DMS153 treated with DMSO at 0.1 percent for 48 hours (cell line): Measurements from ENCODE around the gene C12orf57.
"Not testable (repeated sequence)": the region's sequence is repeated elsewhere in the genome, so short reads cannot be mapped to it uniquely, and the experiment has no call there.

Experiments
- DNase-seq: peaks from one replicate; lab custom pipeline; 2025; ENCODE audit not compliant: unreplicated experiment; lab: John Stamatoyannopoulos, UW

C12orf57 gene

GRCh38 chr12:6943722-6944380 is at the start of gene C12orf57, which contains the start of gene RNU7-1:
TSS of gene C12orf57 (plus strand) at chr12:6944022. CDS start at chr12:6944122, 100 bp downstream.
TSS of gene RNU7-1 (plus strand) at chr12:6943816.
- peak; percentile 89 for DNase-seq

GRCh38 chr12:6894321-6894720 is 49.5 kb upstream of the C12orf57 start:
- no peak for DNase-seq

GRCh38 chr12:6896846-6897435 is 46.9 kb upstream of the C12orf57 start:
- no peak for DNase-seq

- DNase-seq: no peak
Observed at GRCh38 chr12:6899427-6899826, 44.4 kb upstream of the C12orf57 start.

- peak; percentile 41 for DNase-seq
Observed at GRCh38 chr12:6899837-6900519, 43.8 kb upstream of the C12orf57 start.

GRCh38 chr12:6902448-6902847 is 41.4 kb upstream of the C12orf57 start:
- no peak for DNase-seq

GRCh38 chr12:6903722-6904121 is 40.1 kb upstream of the C12orf57 start:
- no peak for DNase-seq

- peak; percentile 97 for DNase-seq
Observed at GRCh38 chr12:6904280-6905276, 39.2 kb upstream of the C12orf57 start, which contains the start of gene LRRC23. TSS of gene LRRC23 (plus strand) at chr12:6904822. CDS start at chr12:6905634, 812 bp downstream.

GRCh38 chr12:6905414-6906040 is 38.3 kb upstream of the C12orf57 start:
- no peak for DNase-seq

- DNase-seq: not testable (repeated sequence)
Observed at GRCh38 chr12:6908141-6908540, 35.7 kb upstream of the C12orf57 start.

- DNase-seq: no peak
Observed at GRCh38 chr12:6909421-6910145, 34.2 kb upstream of the C12orf57 start.

GRCh38 chr12:6912164-6912935 is 31.5 kb upstream of the C12orf57 start:
- no peak for DNase-seq

- DNase-seq: peak; percentile 38
Observed at GRCh38 chr12:6914246-6914946, 29.4 kb upstream of the C12orf57 start, which contains the start of gene ENO2. TSS of gene ENO2 (plus strand) at chr12:6914580. CDS start at chr12:6915833, 1,253 bp downstream.

- no peak for DNase-seq
Observed at GRCh38 chr12:6914947-6915788, 28.7 kb upstream of the C12orf57 start.

- DNase-seq: no peak
Observed at GRCh38 chr12:6915789-6916285, 28.0 kb upstream of the C12orf57 start.

GRCh38 chr12:6916426-6917200 is 27.2 kb upstream of the C12orf57 start:
- no peak for DNase-seq
